Activated B cell treated with CpG ODN at 0.5 μM for 24 hours (primary cell): ENCODE measurements around the gene PDE6D. TPM values are rescaled to one million over a fixed set of nuclear protein-coding genes. Genes with fewer than 3 reads are reported as not detected.
"Not testable (repeated sequence)": the region's sequence is repeated elsewhere in the genome, so short reads cannot be mapped to it uniquely, and the experiment has no call there.

ENCODE experiments used
- ATAC-seq: fragments of 200-7000 bp; cut with Tn5 transposase; one replicate; pipeline ENCODE4 v1.10.0; 2021; ENCODE audit warnings: low read depth, mild to moderate bottlenecking, moderate library complexity
- CTCF ChIA-PET: fragments of 350-600 bp; sonication (Branson Sonifier 250); formaldehyde crosslinking; loops from one replicate; lab custom pipeline; 2021; ENCODE audit warnings: antibody characterized with exemption; lab: Charles Lee
- POLR2A ChIA-PET: fragments of 350-600 bp; sonication (Branson Sonifier 250); formaldehyde crosslinking; loops from one replicate; lab custom pipeline; 2021; ENCODE audit warnings: antibody characterized with exemption; lab: Charles Lee
- DNase-seq: peaks from one replicate; pipeline ENCODE4 v3.0.0; 2022
- H3K27ac Mint-ChIP-seq: one replicate; pipeline ENCODE4 v1.8.0; 2020; ENCODE audit warnings: mixed read lengths
- H3K27me3 Mint-ChIP-seq: one replicate; pipeline ENCODE4 v1.8.0; 2021; ENCODE audit warnings: mixed read lengths
- H3K36me3 Mint-ChIP-seq: one replicate; pipeline ENCODE4 v1.8.0; 2021; ENCODE audit warnings: low read depth, mixed read lengths
- H3K4me1 Mint-ChIP-seq: one replicate; pipeline ENCODE4 v1.8.0; 2021; ENCODE audit warnings: mixed read lengths
- H3K4me3 Mint-ChIP-seq: one replicate; pipeline ENCODE4 v1.8.0; 2020; ENCODE audit warnings: mild to moderate bottlenecking, mixed read lengths
- H3K9me3 Mint-ChIP-seq: one replicate; pipeline ENCODE4 v1.8.0; 2020; ENCODE audit warnings: mixed read lengths
- CTCF ChIP-seq: fragments of 200-600 bp; IDR thresholded peaks from one replicate; pipeline ENCODE4 v1.8.0; 2022; ENCODE audit warnings: antibody characterized with exemption, mild to moderate bottlenecking
- intact Hi-C: fragments of 100-400 bp; cut with micrococcal nuclease; formaldehyde crosslinking; loops from one replicate; pipeline ENCODE4 v1.15.1; 2024
- total RNA-seq: library from RNA; stranded (reverse); gene quantifications from 2 replicates; pipeline ENCODE4 v1.2.3, GENCODE V29; 2022

Gene PDE6D
- total RNA-seq, 1 donor from 2014 or later = 41.3 TPM

GRCh38 chr2:231715988-231716616 lies 65.0 kb downstream of the PDE6D start:
- intact Hi-C loops = loop anchor here (1.0 kb wide), 5 partner anchors 29 to 153 kb away; no protein-coding TSS in a partner anchor
- DNase-seq (peak; percentile 27), ATAC-seq (no peak)
- CTCF ChIA-PET = interaction anchor here (1.3 to 7.9 kb wide), 7 partner anchors 36 to 117 kb away, joined by 4 to 429 read pairs (median 7); partner anchors contain the start of gene COPS7B
- H3K36me3 Mint-ChIP-seq = peaks cover 32% of the 10 kb centered on the region
- peak overlapping the region; percentile 97 for H3K27ac Mint-ChIP-seq
- no peak overlapping the region for H3K4me3 Mint-ChIP-seq
- POLR2A ChIA-PET = interaction anchor here (1.0 to 12.2 kb wide), 11 partner anchors 8 to 252 kb away, joined by 3 to 376 read pairs (median 28); partner anchors contain the start of genes COPS7B, NCL and PTMA
- no peaks in the 10 kb centered on the region for H3K9me3 Mint-ChIP-seq
- peaks cover 83% of the 10 kb centered on the region for H3K4me1 Mint-ChIP-seq
- H3K27me3 Mint-ChIP-seq = no peaks in the 10 kb centered on the region
- TF ChIP-seq CTCF = no peak

GRCh38 chr2:231715499-231715837 lies 65.6 kb downstream of the PDE6D start:
- Mint-ChIP-seq H3K36me3 (peaks cover 35% of the 10 kb centered on the region), H3K27me3 (no peaks in the 10 kb centered on the region), H3K4me1 (peaks cover 78% of the 10 kb centered on the region), H3K27ac (peak overlapping the region; percentile 73), H3K9me3 (no peaks in the 10 kb centered on the region), H3K4me3 (no peak overlapping the region)
- TF ChIP-seq CTCF = peak; percentile 67
- intact Hi-C loops = loop anchor here (1.0 kb wide), 5 partner anchors 28 to 152 kb away; no protein-coding TSS in a partner anchor
- POLR2A ChIA-PET = interaction anchor here (1.0 to 12.2 kb wide), 12 partner anchors 8 to 252 kb away, joined by 3 to 376 read pairs (median 22); partner anchors contain the start of genes NCL and PTMA
- ATAC-seq (no peak), DNase-seq (no peak)
- CTCF ChIA-PET = interaction anchor here (0.9 to 7.9 kb wide), 12 partner anchors 12 to 233 kb away, joined by 3 to 429 read pairs (median 4); no protein-coding TSS in a partner anchor

GRCh38 chr2:231714639-231715498 lies 66.2 kb downstream of the PDE6D start:
- Mint-ChIP-seq H3K27ac (peak overlapping the region; percentile 73), H3K4me1 (peaks cover 74% of the 10 kb centered on the region), H3K9me3 (no peaks in the 10 kb centered on the region), H3K36me3 (peaks cover 37% of the 10 kb centered on the region), H3K4me3 (no peak overlapping the region), H3K27me3 (no peaks in the 10 kb centered on the region)
- intact Hi-C loops = loop anchor here (1.0 kb wide), 5 partner anchors 28 to 152 kb away; no protein-coding TSS in a partner anchor
- DNase-seq (peak; percentile 73), ATAC-seq (no peak)
- CTCF ChIA-PET = interaction anchor here (0.6 to 7.9 kb wide), 19 partner anchors 9 to 320 kb away, joined by 3 to 429 read pairs (median 4); partner anchors contain the start of gene PDE6D
- no peak for TF ChIP-seq CTCF
- POLR2A ChIA-PET = interaction anchor here (0.5 to 12.2 kb wide), 17 partner anchors 7 to 251 kb away, joined by 3 to 376 read pairs (median 13); partner anchors contain the start of genes NCL, PDE6D and PTMA

- ChIA-PET CTCF (interaction anchor here (0.6 to 7.9 kb wide), 21 partner anchors 9 to 320 kb away, joined by 3 to 429 read pairs (median 4); partner anchors contain the start of genes COPS7B and PDE6D), POLR2A (interaction anchor here (0.8 to 12.2 kb wide), 14 partner anchors 6 to 250 kb away, joined by 3 to 376 read pairs (median 15); partner anchors contain the start of genes NCL, PDE6D and PTMA)
- ATAC-seq (peak; percentile 15), DNase-seq (peak; percentile 82)
- no peaks in the 10 kb centered on the region for H3K27me3 Mint-ChIP-seq
- peak overlapping the region; percentile 55 for H3K4me3 Mint-ChIP-seq
- intact Hi-C loops = no loop called here
- no peak for TF ChIP-seq CTCF
- H3K9me3 Mint-ChIP-seq = no peaks in the 10 kb centered on the region
- H3K36me3 Mint-ChIP-seq = peaks cover 40% of the 10 kb centered on the region
- peak overlapping the region; percentile 91 for H3K27ac Mint-ChIP-seq
- H3K4me1 Mint-ChIP-seq = peaks cover 71% of the 10 kb centered on the region
These were observed 67.1 kb downstream of the PDE6D start for GRCh38 chr2:231713730-231714638.

- DNase-seq, H3K9me3 Mint-ChIP-seq, H3K27me3 Mint-ChIP-seq, intact Hi-C loops, ATAC-seq: not testable (repeated sequence)
- ChIA-PET POLR2A (interaction anchor here (0.8 to 12.2 kb wide), 11 partner anchors 8 to 249 kb away, joined by 3 to 376 read pairs (median 17); partner anchors contain the start of genes NCL and PDE6D), CTCF (interaction anchor here (0.8 to 7.9 kb wide), 12 partner anchors 16 to 319 kb away, joined by 3 to 429 read pairs (median 4); partner anchors contain the start of gene COPS7B)
- H3K27ac Mint-ChIP-seq = peak overlapping the region; percentile 91
- peak overlapping the region; percentile 55 for H3K4me3 Mint-ChIP-seq
- H3K4me1 Mint-ChIP-seq = peaks cover 66% of the 10 kb centered on the region
- peaks cover 42% of the 10 kb centered on the region for H3K36me3 Mint-ChIP-seq
These were observed 67.7 kb downstream of the PDE6D start for GRCh38 chr2:231713406-231713729.

- ChIA-PET CTCF (interaction anchor here (1.0 to 7.9 kb wide), 4 partner anchors 32 to 111 kb away, joined by 3 to 429 read pairs (median 62); no protein-coding TSS in a partner anchor), POLR2A (interaction anchor here (0.9 to 12.2 kb wide), 10 partner anchors 8 to 249 kb away, joined by 3 to 376 read pairs (median 20); partner anchors contain the start of genes NCL and PDE6D)
- Mint-ChIP-seq H3K4me3 (peak overlapping the region; percentile 91), H3K36me3 (peaks cover 44% of the 10 kb centered on the region), H3K4me1 (peaks cover 59% of the 10 kb centered on the region), H3K27ac (peak overlapping the region; percentile 93)
- DNase-seq = peak; percentile 57
- peak; percentile 6 for ATAC-seq
- H3K27me3 Mint-ChIP-seq, intact Hi-C loops, H3K9me3 Mint-ChIP-seq: not testable (repeated sequence)
These were observed 68.5 kb downstream of the PDE6D start for GRCh38 chr2:231712451-231713021.
